Measurements from ENCODE around the gene PAQR7.

The PAQR7 gene, protein sequence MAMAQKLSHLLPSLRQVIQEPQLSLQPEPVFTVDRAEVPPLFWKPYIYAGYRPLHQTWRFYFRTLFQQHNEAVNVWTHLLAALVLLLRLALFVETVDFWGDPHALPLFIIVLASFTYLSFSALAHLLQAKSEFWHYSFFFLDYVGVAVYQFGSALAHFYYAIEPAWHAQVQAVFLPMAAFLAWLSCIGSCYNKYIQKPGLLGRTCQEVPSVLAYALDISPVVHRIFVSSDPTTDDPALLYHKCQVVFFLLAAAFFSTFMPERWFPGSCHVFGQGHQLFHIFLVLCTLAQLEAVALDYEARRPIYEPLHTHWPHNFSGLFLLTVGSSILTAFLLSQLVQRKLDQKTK

DNA sequence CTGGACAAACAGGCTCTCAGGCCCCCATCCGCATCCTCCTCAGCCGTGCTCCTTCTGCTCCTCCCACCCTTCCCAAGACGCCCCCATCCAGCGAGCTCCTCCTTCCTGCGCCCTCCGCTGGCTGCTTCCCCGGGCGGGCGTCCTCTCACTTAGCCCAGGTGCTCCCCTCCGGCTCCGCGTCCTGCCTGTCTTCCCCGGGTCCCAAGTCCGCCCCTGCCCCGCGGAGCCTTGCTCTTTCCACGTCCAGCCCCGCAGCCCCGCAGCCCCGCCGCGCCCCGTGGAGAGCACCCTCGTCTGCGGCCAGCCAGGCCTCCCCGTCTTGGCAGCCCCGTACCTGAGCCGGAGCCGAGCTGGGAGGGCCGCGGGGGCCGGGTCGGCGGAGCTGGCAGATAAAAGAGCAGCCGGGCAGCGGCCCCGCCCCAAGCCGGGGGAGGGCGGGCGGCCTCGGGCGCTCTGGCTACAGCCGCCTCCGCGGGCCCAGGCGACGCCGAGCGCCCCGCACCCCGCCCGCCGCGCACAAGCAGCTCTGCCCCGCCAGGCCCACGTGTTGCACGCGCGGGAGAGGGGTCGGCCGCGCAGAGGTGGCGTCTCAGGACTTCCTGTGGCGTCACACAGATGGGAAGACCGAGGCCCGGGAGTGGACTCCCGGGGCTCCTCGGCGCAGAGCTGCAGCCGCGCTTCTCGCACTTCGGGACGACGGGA is at the start of gene PAQR7:
Gene PAQR7 (minus strand): TSS at position 555 of the 702 bp plus-strand sequence. CDS start 11,869 bp downstream, outside the sequence.
- DNase-seq: peak; percentile 81

DNA sequence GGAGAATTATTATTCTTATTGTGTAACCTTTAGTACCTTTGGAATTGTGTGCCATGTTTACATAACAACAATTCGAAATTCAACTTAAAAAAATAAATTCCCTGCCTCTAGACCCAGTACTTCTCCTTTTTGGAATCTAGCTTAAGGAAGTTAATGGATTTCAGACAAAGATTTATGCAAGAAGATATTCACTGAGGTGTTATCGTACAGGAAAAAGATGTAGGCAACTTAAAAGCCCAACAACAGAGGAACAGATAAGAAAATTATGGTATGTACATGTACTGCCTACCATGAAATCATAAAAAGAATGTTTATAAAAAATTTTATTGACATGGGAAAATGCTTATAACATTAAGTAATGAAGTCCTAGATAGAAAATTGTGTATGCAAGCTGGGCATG is 48.9 kb upstream of the PAQR7 start:
- DNase-seq: no peak

DNA sequence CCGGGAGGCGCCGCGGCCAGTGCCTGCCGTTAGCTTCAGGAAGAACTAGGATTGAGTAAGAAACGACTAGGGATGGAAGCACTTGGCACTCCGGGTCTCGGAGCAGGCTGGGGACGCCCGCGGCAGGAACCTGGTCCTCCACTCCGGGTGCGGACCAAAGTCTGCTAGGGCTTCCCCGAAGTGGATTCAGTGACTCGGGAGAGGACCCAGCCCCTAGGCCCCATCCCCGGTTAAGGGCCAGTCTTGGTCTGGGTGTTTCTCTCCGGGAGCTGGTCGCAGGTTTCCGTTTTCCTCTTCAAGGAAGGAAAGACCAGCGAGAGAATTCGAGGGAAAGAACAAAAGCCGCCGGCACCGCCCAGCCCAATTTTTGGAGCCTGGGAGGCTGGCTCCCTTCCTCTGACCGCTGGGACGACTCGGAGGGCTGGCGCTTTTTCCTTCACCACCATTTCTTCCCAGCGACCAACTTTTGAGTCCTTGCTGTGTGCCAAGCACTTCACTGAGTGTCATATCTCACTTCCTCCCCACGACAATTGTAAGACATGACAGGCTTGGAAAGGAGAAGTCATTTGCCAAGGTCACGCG is 47.6 kb upstream of the PAQR7 start:
- DNase-seq: no peak

DNA sequence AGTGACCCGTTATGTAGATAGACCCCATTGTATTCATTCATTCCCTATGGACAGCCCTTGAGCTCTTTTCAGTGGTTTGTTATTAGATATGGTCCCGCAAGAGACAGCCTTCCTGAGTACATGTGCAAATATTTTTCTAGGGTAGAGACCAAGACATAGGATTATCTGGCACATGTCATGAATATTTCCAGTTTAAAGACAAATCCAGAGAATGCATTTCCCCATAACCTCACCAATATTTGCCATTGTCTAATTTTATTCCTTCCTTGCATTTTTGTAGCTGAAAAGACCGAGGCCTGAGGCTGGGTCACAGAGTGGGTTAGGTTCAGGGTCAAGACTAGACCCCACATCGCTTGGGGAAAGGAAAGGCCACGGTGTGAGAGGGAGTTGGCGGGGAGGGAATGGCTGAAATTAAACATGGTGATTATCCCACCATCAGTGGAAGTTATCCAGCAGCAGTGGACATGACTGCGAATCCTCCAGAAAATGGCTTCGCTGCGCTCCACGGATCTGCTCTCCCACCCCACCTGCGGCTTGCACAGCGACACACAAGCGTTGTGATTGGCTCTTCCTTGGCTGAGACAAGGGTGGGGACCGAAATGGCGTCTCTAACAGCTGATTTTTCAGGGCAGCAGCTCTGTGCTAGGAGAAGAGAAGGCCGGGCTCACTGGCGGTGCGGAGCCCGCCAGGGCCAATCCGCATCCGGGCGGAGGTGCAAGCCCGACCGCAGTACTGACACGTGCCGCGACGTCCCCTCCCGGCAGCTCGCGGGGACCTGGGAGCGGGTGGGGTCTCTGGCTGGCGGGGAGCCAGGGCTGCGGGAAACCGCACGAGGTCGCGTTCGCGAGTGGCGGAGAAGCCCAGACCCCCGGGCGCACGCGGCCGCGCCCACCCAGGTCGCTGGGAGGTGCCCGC is 46.8 kb upstream of the PAQR7 start:
- peak; percentile 49 for DNase-seq

DNA sequence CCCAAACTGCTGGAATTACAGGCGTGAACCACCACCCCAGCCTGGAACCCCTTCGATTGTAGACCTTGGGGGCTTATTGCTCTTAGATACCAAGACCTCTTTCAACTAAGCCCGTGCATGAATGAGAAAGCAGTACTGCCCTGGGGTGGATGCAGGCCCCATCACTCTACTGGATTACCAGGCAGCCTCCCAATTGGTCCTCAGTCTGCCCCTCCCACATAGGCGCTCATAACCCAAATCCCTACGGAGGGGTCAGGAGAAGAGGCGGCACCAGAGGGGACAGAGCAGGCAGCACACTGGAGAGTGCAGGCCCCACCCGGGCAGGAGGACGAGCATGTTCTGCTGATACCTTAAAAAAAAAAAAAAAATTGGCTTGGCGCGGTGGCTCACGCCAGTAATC is 43.1 kb upstream of the PAQR7 start:
- no peak for DNase-seq

DNA sequence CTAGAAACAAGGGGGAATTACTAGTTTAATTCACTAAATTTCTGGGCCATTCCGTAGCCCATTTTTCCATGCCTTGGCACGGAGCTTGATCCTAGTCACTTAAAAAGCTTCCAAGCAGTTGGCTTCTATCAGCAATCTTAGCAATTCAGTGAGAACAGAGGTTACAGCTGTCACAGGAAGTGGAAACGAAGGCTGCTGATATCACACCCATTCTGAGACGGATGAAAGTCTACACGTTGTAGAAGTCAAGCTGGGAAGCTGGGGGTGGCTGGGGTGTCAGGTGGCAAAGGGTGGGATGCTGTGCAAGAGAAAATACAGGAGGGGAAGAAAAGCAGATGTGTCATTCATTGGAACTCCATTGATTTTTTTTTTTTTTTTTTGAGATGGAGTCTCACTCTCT is 42.5 kb upstream of the PAQR7 start:
- DNase-seq: no peak

DNA sequence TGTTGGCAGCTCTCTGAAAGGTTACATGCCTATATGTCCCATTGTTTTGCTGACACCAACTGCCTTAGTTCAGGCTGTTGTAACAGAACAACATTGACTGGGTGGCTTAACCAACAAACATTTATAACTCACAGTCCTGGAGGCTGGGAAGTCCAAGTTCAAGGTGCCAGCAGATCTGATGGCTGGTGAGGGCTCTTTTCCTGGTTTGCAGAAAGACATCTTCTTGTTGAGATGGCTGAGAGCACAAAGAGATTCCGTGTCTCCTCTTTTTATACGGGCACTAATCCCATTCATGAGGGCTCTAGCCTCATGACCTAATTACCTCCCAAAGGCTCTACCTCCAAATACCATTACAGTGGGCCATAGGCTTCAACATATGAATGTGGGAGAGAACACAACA is 41.0 kb upstream of the PAQR7 start:
- DNase-seq: no peak

DNA sequence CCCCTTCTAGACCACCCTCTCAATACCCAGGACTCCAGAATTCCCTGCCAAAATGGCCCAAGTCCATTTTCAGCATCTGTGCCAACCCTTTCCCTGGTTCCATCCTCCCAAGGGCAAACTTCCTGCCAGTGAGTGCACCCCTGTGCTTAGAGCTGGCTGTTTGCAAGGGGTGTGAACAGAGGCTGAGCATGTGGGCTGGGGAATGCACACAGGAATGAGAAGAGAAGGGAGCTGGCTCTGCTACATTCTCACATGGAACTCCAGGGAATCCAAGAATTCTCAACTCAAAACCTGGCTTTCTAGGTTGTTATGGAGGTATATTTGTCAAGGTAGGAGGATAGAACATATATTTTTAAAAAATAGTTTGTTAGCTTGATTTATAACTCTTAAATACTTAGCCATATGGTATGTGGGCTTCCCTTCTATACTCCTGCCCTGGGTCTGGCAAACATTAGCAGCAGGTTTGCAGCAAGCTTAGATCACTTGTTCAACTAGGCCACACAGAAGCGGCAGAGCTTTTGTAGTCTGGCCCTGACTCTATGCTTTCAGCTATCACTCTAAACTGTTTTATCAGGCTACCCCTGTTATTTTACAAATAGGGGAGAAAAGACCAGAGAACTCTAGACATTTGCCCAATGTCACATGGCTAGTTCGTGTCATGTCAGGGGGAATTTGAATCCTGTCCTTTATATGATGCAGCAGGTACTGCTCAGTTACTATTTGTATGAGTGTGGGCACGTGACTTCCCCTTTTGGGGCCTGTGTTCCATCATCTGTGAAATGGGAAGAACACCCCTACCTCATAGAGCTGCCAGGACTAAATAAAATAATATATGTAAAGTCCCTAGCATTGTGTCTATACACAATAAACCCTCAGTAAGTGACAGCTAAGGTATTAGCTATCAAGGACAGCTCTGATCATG is 38.8 kb upstream of the PAQR7 start:
- no peak for DNase-seq

DNA sequence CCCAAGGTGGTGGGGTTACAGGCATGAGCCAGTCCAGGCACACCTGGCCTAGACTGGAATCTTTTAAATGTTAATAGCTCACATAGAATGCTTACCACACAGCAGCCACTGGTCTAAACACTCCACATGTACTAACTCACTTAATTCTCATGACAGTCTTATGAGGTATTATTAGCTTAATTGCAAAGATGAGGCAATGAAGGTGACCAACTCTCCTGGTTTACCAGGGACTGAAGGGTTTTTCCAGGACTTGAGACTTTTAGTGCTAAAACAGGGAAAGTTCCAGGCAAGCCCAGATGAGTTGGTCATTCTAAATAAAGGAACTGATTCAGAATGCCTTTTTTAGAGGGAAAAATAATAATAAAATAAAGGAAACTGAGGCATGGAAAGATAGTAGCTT is 37.7 kb upstream of the PAQR7 start:
- no peak for DNase-seq

DNA sequence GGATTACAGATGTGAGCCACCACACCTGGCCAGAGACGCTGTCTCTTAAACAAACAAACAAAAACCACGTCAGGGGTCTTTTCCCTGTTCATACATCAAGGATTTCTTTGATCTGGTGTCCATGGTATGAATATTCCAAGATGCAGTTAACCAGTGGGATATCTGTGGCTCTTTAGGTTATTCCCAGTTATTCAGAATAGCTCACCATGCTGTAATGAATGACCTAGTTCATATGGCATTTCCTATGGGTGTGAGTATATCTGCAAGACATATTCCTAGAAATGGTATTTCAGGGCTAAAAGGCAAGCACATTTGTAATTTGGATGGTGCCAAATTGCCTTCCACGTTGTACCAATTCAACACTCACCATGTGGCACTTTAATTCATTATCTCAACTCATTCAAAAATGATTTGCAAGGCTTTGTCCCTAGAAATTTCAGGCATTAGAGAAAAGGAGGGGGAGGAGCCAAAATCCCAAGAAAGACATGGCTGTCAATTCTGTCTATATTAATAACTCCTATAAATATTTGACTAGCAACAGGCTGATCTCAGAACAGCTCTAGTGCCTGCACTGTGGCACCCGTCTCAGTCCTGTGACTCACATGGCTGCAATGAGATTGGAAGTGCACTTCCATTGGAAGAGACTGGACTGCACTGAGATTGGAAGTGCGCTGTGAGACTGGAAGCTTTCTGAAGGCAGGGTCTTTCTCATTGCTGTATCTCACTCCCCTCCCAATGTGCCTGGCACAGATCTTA is 36.7 kb upstream of the PAQR7 start:
- no peak for DNase-seq

DNA sequence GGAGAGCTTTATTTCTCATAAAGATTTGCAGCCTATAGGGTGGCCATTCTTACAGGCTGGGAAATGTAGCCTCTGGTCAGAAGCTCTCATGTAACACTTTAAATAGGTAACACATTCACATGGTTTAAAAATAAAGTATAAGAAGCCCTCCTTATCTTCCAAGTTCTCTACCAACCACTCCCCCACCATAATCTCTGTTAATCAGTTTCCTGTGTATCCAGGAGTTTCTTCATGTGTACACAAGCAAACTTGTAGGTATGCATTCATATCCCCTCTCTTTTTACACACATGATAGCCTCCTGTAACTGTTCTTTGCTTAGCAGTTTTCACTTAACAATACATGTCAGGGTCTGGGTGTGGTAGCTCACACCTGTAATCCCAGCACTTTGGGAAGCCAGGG is 35.7 kb upstream of the PAQR7 start:
- no peak for DNase-seq

DNA sequence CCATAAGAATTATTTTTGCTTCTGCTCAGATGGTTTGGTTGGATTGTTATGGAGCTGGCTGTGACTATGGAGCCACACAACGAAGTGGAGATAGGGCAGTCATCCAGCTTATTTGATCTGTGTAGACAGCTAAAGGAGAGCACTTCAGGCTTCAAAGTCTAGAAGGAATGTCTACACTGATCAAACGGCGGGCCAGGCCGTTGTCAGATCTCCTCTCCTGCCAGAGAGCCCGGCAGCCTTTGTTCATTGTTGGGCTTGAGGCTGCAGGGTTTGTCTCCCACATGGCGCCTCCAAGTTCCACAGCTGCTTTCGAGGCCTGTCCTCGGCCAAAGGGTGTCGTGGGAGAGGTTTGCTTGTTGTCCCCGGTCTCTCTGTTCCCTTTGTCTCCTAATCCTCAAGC is 33.5 kb upstream of the PAQR7 start:
- DNase-seq: peak; percentile 57

DNA sequence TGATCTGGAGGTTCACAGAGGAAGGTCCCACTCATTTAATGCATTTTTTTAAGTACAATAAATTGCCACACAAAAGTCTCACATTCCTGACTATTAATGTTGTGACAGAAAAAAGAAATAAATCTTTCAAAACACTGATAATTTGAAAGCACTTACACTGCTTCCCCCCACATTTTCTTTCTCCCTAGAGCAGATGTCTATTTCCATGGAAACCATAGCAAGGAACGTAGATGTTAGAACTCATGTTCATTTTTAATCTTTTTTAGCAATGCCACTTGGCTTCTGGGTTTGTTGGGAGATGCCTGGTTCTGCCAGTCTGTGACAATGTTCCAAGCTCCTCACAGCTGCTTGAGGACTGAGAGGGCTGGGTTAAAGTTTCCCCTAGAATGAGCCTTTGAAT is 32.7 kb upstream of the PAQR7 start:
- no peak for DNase-seq

DNA sequence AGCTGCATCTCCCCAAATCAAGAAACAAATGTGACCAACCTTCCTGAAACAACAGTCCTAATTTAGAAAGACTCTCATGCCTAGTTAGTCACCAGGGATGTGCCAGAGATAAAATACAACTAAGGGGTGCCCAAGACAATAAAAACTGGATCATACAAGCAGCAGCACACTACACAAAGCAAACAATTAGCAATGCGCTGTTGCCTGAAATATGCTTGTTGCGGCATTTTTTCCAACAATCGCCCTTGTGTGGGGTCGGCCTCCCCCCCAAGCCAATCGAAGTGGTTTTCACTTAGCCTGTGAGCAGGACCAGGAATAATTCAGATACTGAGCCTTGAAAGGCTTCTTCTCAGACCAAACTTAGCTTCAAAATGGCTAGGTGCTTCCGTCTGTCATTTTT is 32.1 kb upstream of the PAQR7 start:
- no peak for DNase-seq

DNA sequence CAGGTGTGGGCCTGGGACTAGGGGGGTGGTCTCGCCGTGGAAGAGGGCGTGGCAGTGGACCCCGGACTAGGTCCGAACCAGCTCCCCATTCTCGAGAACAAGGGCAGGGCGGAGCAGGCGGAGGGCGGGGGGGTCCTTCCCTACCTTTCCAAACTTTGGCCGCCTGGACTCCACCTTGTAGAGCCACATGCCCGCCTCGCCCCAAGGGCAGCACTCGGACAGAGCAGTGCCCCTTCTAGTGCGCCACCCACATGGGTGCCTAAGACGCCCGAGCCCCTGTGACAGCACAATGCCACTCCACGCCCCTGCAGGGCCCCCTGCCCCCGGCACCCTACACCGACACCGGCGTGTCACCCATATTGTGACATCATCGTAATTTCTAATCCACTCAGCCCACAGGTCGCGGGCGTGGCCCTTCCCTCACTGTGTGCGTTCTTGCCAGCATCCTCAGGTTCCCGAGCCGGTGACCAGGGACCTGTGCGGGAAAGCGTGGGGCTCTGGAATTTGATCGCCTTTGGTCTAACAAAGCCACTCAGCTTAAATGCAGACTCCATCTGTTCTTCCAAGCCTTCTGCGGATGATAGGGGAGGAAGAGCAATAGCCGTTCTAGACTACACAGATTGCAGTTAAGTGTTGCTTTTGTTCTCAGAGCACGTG is 31.3 kb upstream of the PAQR7 start:
- peak; percentile 23 for DNase-seq

DNA sequence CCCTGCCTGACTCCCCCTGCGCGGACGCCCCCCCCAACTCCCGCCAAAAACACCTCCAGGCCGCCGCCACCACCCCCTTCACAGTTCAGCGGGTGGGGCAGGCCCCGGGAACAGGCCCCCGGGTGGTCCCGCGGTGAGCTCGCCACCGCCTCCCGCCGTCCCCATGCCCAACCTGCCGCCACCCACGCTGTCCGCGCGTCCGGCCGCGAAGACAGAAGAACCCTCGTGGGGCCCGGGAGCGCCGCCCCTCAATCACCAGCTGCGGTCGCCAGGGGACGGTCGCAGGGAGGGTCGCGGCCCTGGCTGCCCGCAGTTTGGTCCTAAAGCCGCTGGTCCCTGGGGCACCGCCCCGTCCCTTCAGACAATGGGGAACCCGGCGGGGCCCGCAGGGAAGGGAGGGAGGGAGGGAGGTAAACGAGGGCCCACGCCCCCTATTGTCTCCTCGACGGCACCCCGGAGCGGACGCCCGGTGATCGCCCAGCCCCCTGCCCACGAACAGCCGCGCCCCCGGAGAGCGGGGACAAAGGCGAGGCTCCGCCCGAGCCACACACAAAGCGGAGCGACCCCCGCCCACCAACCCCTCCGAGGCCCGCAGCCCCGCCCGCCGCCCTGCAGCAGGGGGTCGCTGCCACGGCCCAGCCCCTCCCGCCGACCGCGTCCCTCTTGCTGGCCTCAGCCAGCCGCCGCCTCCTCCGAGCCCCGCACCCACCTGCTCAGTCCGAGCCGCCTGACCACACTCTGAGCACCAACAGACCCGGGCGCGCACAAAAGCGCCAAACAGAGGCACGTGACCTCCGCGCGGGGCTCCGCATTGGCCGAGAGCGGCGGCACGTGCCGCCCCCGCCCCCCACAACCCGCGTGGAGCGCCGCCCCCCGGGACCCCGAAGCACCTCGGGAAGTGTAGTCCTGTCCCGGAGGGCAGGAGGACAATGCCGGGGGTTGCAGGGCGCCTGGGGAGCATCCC is 30.5 kb upstream of the PAQR7 start, which contains the start of gene STMN1:
Gene STMN1 (minus strand): TSS at position 740 of the 964 bp plus-strand sequence. CDS start 1,743 bp downstream, outside the sequence.
- peak; percentile 96 for DNase-seq

DNA sequence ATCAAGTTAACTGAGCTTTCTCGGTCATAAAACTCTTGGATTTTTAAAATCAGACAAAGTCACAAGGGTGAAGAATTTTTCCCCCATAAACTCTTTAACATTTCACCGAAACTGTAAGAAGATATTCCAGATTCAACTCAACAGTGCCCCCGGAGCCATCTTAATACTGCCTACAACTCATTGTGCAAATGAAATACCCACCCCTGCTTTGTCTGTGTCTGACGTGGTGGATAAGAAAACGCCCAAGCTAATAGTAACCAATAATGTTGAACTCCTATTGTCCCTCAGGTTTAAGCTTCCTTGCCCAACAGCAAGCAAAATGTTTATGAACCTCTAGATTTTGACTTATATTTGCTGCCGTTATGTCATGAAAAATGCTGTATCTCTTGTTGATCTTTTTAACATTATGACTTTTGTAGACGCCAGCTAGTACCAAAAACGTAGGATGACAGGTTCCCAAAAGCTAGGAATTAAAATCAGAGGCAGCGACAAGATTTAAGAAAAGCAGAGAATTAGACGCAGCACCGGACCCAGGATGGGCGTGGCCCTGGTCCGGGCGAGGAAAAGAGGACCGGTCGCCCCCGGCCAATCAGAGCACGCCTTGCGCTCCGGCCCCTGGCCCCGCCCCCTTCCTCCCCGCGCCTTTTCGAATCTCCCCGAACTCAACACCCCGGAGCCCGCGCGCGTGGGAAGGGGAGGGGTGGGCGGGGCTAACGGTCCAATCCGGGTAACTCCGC is 29.6 kb upstream of the PAQR7 start:
- DNase-seq: peak; percentile 96

DNA sequence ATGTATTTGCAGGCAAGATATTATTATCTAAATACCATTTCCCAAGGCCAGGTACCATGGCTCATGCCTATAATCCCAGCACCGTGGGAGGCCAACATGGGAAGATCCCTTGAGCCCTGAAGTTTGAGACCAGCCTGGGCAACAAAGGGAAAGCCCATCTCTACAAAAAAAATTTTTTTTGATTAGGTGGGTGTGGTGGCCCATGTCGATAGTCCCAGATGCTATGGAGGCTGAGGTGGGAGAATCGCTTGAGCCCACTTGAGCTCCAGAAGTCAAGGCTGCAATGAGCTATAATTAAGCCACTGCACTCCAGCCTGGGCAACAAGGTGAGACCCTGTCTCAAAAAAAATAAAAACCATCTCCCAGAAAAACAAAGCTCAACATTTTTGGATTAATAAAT is 28.5 kb upstream of the PAQR7 start:
- no peak for DNase-seq

Measured in midbrain (tissue), 1 donor.